GM18517 (cell line): Measurements from ENCODE around the gene SEZ6L.

Source experiments
- ATAC-seq: cut with Tn5 transposase; IDR thresholded peaks from one replicate; pipeline ENCODE4 v1.9.1; 2021; ENCODE audit warnings: mild to moderate bottlenecking, moderate library complexity; ENCODE audit not compliant: unreplicated experiment

SEZ6L gene

DNA sequence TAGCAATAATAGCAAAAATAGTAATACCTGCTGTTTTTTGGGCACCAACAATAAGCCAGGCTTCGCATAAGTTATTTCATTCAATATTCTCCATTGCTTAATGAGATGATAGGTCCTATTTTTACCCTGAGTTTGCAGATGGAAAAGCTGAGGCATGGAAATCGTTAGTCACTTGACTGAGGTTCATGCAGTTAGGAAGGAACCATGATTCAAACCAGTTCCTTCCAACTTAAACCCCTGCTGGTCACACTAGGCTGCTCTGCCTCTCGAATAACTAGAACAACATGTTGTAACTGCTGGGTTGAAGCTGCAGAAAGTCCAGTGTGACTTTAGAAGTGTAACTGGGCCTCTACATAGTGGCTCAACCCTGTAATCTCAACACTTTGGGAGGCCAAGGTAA is 69.3 kb downstream of the SEZ6L start:
- no peak for ATAC-seq

DNA sequence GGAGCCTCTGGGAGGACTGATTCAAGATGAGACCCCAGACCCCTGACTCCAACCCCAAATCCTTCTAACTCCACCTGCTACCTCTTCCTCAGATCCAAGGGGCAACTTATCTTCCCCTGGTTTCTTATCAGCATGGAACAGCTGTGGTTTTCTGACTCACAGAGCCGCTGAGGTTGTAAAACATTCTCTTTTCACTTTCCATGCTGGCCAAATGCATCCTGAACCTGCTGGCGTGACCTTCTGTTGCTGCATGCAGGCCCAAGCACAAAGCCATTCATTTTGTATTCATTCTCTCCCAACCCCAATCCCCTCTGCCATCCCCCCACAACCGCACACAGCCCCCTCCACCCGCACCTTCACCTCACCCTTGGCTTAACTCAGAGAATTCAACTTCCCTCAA is 70.3 kb downstream of the SEZ6L start:
- no peak for ATAC-seq

DNA sequence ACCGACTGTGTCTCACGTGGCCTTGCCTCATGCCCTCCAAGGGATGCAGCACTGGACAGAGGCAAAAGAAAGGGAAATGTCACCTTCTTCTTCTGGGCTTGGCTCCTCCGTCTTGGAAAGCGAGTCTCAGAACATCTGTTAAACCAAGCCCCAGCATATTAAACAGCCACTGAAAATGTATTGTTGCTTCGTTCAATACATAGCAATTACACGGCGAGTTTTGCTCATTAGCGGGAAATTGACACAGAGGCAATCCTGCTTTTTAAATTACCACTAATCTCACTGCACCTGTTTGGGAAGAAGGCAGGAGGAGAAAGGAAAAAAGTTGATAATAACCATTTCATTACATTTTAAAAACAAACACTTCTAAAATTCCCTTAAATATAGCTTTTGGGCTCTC is 72.1 kb downstream of the SEZ6L start:
- no peak for ATAC-seq

DNA sequence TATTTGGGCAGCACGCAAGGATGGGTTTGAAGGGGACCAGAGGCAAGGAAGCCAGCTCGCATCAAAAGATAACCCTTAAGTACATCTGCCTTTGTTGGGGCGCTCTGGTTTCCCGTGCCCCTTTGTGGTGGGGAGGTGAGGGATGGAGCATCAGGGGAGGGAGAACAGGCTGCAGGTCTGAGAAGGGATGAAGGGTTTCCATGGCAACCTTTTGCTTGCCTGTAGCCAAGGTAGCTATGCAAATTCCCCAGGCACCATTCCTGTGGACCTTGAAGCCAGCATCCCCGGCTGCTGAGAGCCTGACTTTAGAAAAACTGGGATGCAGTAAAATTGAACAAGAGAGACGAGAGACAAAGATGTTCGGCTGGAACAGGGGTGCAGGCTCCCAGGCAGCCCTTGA is 75.7 kb downstream of the SEZ6L start:
- ATAC-seq: no peak

DNA sequence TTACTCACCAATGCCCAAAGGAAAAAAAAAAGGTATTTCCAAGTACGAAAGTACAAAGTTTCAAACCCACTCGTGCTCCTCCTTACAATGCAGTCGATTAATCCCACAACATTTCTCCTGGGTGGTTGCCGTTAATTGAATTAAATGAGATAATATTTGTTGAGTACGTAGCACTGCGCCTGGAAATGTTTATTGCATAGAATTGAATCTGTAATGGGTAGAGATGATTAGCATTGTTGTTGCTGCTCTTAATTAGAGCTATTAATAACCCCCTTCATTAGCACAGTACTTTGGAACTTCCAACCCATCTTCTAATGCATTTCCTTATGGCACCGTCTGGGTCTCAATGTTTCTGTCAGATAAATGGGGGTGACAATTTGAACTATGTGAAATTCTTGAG is 77.3 kb downstream of the SEZ6L start:
- ATAC-seq: no peak

DNA sequence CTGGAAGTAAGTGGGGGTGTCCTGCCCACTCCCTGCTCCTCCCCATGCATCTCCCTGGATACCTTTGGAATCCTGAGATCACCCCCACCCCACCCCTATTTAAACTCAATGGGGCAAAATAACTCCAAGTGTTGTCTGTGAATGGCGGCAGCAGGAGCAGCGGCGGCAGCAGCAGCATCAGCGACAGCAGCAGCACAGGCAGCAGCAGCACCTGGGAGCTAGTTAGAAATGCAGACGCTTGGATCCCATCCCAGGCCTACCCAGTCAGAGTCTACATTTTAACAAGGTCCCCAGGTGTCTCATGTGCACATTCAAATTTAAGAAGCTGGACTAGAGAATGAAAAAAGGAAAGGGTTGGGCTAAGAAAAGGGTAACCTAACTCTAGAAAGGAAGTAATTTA is 82.6 kb downstream of the SEZ6L start:
- ATAC-seq: no peak

DNA sequence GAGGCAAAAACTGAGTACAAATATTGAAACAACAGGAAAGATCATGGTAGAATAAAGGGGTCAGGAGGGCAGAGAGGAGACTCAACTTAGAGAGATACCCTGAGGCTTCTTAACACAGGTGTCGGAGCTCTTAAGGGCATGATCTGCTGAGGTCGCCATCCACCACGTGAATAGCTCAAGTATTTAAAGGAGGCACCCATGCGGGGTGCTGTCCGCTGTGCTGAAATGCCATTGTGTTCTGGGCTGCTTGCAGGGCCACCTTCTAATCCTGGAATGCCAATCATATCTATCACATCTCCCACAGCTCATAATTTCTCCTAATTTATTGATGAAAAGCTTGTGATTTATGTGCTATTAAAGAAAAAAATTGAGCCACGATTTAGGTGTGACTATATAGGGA is 90.2 kb downstream of the SEZ6L start:
- no peak for ATAC-seq

DNA sequence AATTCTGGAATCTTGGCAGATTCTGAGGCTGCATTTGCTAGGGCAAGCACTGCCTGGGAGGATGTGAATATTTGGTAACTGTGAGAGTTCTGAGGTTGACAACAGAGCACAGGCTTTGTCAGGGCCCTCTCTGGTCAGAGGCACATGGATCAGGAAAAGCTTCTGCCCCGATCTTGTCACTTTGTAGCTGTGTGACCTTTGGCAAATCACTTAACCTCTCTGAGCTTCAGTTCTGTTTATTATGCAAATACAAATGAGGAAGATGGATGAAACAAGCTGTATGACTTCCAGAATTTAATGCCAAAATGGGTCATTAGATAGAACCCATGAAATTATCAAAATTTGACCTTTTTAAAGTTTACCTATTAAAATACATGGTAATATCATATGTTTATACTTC is 94.9 kb downstream of the SEZ6L start:
- no peak for ATAC-seq

DNA sequence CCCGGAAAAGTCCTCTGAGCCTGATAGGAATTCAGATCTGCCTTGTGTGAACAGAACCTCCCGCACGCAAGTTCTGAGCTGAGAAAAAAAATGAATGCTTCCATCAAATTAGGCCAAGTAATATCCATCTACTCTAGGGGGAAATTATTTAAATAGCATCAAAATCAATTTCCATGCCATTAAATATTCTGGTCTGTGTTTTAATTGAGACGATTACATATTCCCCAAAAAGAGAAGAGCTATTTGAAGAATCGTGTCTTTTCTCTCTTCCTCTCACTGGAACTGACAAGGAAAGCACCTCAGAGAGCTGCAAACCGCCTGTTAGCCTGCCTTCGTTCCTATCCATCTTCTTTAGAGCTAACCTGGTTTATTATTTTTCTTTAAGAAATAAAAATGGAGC is 96.0 kb downstream of the SEZ6L start:
- ATAC-seq: no peak

DNA sequence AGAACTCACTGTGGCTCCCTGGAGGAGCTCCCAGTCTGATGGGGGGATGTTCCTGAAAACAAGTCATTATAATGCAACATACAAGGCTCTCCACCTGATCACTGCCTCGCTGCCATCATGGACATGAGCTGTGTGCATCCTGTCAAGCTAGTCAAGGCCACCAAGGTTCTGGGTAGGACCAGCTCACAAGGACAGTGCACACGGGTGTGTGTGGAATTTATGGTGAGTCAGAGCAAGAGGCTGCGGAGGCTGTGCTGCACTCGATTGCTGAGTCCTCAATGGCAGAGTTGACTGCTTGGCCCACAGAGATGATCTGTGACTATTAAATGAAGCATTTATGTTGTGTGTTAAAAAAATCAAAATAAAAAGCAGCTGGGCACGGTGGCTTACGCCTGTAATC is 96.6 kb downstream of the SEZ6L start:
- no peak for ATAC-seq

DNA sequence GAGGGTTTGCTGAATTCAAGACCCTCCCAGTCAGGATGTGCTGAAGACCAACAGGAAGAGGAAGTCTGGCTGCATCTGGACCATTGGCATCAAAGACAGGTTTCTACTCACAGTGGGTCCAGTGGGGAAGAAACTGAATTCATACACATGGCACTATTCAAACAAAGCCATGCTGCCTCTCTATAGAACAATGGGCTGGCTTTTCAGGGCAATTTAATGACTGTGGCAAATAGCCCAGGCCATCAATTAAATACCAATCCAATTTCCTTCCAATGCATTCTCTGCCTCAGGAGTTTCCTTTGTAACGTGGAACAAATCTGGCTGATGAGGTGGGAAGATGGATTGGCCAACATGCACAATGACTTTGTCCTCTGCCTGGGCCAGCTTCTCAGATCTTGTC is 98.6 kb downstream of the SEZ6L start:
- ATAC-seq: no peak

DNA sequence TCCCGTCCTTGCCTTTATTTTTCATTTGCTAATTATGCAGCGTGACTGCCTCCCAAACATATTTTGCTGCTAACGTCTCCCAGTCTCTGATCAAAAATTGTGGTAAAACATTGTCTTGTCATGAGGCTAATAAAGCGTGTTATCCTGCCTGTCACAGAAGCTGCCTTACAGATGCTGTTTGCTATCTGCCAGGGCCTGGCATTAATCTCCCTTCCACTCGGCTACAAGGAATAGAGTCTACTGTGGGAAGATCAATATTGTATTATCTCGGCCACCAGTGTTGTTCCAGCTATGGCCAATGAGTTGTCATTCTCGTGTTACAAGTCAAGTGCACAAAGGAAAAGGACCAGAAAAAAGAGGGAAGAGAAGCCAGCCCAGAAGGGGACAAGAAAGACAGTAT is 100.3 kb downstream of the SEZ6L start:
- no peak for ATAC-seq

DNA sequence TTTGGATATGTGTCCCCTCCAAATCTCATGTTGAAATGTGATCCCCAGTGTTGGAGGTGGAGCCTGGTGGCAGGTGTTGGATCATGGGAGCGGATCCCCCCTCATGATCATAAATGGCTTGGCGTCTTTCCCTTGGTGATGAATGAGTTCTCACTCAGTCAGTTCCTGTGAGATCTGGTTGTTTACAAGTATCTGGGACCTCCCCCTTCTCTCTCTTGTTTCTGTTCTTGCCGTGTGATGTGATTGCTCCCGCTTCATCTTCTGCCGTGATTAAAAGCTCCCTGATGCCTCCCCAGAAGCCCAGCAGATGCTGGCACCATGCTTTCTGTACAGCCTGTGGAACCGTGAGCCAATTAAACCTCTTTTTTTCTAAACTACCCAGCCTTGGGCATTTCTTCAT is 102.2 kb downstream of the SEZ6L start:
- no peak for ATAC-seq

DNA sequence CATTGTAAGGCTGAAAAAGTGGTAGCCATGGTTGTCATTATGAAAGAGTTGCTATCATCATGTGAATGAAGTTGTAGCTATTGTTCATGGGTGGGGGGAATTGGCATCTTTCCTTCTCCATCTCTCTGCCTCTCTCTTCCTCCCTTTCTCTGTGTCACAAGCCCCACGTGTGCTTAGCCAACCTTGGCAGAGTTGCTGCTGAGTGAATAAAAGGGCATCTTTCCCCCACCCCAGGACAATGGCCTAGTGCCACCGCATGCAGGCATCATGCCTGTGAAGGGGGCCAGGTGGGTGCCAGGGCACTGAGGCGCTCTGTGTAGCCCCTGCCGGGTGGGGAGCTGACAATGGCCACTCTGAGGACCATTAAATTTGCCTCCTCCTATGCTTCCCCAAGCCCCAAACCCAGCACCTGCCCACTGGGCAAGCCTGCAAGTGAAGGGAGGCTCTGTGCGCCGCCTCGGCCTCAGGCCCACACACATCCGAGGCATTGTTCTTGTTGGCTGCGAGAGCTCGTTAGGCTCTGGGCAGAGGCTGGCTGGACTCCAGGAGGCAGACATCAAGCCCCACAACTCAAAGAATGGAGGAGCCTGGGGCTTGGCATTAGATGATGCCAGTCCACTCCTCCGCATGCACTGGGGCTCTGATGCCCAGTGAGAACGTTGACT is 103.9 kb downstream of the SEZ6L start:
- no peak for ATAC-seq

DNA sequence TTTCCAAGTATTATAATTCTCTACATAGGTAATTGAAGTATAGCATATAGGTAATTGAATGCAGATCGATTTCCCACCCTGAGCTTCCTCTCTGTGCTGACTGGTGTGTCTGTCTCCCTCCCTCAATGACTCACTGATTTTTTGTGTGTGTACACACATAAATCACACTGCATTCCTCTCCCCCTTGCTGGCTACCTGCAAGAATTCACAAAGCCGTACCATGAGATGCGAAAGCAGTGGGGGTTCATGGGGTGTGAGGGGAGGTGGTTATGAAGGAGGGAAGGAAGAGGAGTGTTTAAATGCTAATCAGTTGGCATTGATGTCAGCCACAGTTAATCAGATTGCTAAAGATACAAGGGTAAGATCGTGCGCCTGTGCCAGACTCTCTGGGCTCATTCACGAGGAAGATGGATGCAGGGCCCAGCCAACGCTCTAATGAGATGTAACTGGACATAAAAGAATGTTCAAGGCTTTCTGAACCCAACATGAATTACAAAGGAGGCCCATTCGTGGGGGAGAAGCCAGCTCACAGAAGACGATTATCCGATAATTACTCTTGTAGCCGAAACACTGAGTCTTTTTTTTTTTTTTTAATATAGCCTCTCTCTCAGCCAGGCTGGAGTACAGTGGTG is 107.4 kb downstream of the SEZ6L start:
- ATAC-seq: no peak

DNA sequence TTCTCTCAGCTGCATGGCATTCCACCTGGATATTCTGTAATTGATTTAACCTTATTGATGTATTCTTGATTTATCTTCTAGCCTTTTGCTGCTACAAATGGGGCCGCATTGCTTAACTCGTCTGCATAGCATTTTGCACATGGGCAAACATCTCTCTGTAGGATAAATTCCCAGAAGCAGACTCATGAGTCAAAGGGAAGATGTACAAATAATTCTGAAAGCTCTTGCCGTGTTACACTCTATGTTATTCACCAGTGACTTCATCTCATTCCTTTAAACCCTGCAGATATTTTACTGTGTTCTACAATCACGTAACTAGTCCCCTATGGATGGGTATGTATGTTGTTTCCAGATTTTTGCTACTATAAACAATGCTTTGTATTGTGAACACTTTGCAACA is 112.7 kb downstream of the SEZ6L start:
- ATAC-seq: no peak

DNA sequence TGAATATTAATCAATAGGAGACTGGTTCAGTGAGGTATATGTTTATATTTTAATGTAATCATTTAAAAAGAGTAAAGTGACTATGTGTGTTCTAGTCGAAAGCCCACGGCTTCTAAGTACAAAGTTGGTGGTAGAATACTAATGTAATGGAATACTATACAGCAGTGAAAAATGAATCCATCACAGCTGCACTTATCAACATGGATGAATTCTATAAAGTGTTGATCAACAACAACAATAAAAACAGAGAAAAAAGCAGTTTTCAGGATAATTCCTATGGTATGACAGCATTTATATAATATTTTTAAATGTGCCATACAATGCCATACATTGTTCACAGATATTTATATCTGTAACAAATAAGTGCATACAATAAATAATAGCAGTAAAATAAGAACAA is 114.1 kb downstream of the SEZ6L start:
- ATAC-seq: no peak

DNA sequence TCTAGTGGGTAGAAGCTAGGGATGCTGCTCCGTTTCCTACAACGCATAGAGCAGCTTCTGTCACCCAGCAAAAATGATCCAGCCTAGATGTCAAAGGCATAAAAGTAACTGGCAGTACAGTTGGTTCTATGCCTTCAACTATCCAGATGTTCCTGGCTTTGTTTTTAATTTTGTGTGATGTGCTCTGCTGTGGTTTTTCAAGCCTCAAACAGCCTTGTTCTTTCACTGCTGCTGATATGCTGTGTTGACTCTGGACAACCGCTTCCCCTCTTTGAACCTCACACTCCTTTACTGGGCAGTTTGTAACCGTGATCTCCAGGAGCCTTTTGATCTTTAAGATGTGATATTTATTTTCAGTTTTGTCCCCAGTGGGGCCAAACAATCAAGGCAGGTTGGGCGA is 116.4 kb downstream of the SEZ6L start:
- no peak for ATAC-seq

DNA sequence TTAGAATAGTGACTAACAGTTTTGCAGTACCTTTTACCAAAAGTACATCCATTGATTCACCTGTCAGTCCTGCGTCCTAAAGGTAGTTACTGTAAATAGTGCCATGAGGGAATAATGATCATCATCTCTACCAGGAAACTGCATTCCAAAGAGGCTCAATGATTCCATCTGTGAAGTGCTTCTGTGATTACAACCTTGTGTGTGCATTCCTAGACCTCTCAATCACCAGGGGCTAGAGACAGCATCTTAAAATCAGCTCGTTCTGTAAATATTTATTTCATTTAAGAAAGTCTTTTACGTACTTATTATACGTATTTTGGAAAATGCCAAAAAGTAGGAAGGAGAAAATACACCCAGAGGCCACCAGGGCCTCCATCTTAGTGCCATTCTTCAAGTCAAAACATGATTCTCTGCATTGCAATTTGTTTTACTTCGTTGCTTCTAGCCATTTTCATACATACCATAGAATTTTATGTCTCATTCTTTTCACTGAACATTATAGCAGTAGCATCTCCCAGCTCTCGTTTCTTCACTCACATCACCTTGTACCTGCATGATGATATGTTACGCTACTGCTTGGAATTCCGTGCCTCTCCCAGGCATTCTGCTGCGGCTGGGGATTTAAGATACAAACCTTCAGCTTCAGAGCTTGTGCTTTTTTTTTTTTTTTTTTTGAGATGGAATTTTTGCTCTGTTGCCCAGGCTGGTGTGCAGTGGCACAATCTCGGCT is 117.0 kb downstream of the SEZ6L start:
- ATAC-seq: no peak

DNA sequence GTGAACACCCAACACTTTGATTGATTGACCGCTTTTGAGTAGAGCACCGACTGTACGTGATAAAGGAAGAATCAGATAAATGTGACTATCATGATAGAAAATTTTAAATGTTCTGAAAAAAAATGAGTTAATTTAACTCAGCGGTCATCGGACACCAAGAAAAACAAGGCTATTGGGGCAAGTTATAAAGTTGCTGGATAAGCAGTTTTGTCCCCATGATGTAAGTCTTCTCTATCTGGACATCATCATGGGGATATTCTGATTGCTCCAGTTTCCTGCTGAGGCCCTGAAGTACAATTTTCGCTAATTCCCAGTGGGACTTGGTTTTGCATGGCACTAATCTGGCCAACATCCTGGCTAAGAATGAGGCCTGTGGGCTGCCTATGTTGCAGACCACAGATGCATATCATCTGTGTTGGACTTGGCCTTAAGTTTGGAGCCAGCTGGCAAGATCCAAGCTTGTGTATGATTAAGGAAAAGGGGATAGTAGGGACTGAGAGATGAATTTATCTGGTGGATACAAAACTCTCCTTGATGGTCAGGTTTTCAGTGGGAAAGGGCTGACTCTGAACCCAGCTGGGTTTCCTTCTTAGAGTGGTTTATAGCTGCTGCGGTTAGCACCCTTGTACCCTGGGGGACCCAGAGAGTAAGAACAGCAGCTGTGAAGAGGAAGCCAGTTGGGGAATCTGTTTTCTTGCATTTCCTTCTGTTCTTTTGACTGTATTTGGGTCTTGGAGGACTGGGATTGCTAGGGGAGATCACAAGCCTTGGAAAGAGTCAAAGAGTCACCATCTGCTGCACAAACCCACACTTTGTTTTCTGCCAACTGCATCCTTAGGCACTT is 118.3 kb downstream of the SEZ6L start:
- ATAC-seq: no peak

DNA sequence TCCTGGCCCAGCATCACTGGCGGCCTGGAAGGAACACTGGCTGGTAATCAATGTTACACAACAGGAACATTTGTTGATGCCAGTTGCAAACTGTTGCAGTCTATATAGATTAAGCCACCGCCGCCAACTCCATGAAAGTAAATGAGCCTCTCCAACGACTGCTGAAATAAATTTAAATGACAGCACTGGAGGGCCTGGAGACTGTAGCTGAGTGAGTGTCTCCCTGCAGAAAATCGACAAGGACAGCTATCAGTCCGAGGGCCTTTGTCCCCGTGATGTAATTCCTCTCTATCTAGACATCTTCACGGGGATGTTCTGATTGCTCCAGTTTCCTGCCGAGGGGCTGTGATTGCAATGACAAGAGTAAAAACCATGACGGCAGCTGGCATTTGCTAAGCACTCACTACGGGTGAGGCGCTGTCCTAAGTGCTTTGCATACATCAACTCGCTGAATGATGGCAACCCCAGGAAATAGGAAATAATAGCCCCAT is 120.4 kb downstream of the SEZ6L start:
- ATAC-seq: no peak
